ENCODE measurements around the gene SEMA5A.

SEMA5A gene

GRCh38 chr5:9468060-9468388 lies 77.9 kb downstream of the SEMA5A start:
- no peak for DNase-seq

DNA sequence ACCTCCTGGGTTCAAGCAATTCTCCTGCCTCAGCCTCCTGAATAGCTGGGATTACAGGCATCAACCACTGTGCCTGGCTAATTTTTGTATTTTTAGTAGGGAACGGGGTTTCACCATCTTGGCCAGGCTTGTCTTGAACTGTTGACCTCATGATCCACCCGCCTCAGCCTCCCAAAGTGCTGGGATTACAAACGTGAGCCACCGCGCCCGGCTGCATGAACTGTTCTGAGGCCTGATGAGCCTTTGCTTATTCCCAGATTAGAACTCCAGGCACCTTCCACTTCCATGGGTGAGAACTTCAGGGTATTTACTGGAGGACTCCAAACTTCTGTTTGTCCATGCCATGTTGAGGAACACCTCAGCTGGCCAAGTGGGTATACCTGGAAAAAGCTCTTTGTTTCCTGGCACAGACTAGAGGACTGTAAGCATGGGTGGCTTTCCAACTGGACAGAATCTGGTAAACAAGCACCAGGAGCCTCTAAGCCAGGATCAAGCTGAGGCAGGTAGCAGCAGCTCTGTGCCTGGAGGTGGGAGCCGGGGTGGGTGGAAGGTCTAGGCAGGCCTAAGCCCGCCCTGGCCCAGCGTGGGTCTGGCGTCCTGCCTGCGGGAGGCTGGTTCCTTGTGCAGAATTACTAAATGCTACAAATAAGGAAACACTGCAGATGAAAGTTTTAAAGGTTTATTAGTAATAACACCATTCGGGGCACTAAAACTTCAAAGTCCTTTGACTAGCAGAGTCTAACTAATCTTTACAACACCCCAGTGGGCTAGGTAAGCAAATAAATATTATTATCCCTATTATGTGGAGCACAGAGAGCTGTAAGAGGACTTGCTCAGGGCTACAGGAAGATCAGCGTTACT lies 78.4 kb downstream of the SEMA5A start:
- no peak for DNase-seq

DNA sequence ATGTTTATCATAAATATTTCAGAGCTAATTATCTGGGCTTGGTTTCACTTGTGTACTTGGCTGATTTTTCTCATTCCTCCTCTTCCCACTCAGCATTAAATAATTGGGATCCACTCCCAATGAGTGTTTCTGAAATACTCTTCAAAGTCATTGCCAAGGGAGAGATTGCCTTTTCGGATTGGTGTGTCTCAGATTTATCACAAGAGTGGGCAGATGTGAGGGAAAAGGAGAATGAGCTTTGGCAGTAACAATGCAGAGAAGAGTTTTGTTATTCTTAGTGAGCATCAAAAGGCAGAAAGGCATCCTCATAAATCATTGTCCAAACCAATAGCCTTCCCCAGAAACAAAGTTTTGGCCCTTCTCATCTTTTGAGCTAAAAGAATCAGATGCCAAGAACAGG lies 79.2 kb downstream of the SEMA5A start:
- no peak for DNase-seq

GRCh38 chr5:9464478-9464877 lies 81.4 kb downstream of the SEMA5A start:
- DNase-seq = no peak

GRCh38 chr5:9462109-9462508 lies 83.8 kb downstream of the SEMA5A start:
- DNase-seq = no peak

GRCh38 chr5:9460885-9461645 lies 84.8 kb downstream of the SEMA5A start:
- no peak for DNase-seq

- DNase-seq = no peak
Observed at GRCh38 chr5:9456435-9457042, 89.3 kb downstream of the SEMA5A start.

GRCh38 chr5:9455826-9456434 lies 89.9 kb downstream of the SEMA5A start:
- DNase-seq = no peak

- DNase-seq = no peak
Observed at GRCh38 chr5:9454491-9454890, 91.4 kb downstream of the SEMA5A start.

DNA sequence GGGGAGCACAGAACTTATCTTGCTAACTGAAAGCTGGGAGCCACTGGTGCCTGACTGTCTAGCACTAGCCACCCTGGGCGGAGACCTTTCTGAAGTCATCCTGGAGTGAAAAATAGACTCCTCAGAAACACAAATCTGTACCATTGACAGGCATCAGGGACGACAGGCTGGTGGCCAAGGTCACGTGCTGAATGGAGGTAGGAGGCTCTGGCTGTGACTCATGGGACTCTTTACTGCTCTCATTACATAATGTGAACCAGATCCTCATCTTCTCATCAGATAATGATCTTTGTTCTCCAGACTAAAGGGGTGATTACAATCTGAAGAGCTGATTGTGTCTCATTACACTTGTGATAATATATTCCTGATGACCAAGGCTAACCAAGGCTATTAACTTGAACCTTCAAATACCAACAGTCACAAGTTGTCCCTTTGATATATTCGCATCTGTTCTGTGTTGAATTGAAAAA lies 91.8 kb downstream of the SEMA5A start:
- DNase-seq = no peak

DNA sequence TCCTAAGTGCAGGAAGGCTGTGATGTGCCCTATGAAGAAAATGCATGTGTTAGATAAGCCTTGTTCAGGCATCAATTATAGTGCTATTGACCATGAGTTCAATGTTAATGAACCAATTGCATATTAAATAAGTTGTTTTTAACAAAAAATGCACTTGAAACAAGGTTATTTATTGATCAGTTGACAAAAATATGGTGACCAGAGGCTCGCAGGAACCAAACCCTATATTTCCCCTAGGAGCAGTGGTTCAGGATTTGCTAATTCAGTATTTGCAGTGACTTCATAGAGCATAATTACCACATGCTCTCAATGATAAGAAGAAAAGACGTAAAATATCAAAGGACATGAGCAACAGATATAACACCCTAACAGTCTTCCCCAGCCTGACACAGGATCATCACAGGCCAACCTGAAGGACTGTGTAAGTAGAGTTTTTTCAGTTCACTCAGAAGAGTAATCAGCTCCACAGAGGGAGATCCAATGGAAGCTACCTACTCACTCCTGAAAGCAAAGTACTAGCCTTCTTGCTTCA lies 92.3 kb downstream of the SEMA5A start:
- no peak for DNase-seq

- DNase-seq = no peak
Observed at GRCh38 chr5:9452181-9452580, 93.7 kb downstream of the SEMA5A start.

DNA sequence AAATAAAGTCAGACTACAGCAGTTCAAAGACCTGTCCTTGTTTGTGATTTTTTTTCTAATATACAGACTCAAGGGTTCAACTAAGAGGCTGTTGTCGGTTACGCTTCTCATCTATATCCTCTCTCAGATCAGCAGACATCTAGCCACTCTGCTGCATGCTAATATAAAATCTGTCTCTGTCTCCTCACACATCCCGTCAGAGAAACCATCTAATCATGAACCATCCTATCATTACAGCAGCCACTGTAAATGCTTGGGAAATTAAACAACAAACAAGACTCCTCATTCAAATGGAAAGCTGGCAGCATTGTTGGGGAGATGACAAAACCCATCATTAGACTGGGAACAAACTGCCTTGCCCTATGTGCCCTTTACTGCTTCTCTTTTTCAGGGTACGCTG lies 94.8 kb downstream of the SEMA5A start:
- no peak for DNase-seq

- DNase-seq = no peak
Observed at GRCh38 chr5:9447691-9448090, 98.2 kb downstream of the SEMA5A start.

GRCh38 chr5:9445826-9446388 lies 100.0 kb downstream of the SEMA5A start:
- no peak for DNase-seq

DNA sequence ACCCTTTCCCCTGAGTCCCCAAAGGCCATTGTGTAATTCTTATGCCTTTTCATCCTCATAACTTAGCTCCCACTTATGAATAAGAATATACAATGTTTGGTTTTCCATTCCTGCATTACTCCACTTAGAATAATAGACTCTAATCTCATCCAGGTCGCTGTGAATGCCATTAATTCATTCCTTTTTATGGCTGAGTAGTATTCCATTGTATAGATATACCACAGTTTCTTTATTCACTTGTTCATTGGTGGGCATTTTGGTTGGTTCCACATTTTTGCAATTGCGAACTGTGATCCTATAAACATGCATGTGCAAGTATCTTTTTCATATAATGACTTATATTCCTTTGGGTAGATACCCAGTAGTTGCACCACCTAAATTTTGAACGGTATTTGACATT lies 101.5 kb downstream of the SEMA5A start:
- DNase-seq = no peak

DNA sequence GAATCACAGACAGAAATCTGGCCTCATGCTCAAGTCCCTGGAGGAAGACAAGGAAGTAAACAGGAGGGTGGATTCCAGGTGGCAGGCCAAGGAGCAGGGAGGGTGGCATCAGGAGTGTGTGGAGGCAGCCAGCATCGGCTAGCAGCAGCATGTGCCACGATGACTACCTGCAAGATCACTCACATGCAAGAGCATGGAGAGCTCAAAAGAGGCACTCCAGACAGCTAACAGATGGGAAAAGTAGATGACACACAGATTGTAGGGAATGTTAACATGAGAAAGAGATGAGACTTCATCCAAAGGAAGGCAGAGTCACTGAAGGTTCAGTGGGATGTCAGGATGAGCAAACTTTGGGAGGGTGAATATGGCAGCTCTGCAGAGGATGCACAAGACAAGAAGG lies 104.3 kb downstream of the SEMA5A start:
- no peak for DNase-seq

DNA sequence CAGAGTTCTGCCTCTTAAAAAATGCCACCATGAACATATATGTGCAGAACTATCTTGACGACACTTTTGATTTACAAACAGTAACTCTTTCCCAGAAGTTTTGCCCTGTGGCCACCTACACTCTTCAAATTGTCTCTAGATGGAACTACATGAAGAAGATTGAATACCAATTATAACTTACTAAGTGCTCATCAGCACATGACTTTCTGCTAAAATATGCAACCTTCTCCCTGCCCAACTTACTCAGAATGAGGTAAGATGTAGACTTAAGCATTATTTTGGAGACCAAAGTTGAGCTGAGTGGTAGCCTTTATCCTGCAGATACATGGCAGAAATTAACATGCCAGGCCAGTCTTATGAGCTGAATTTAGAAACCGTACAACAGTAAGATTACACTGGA lies 105.4 kb downstream of the SEMA5A start:
- DNase-seq = no peak

DNA sequence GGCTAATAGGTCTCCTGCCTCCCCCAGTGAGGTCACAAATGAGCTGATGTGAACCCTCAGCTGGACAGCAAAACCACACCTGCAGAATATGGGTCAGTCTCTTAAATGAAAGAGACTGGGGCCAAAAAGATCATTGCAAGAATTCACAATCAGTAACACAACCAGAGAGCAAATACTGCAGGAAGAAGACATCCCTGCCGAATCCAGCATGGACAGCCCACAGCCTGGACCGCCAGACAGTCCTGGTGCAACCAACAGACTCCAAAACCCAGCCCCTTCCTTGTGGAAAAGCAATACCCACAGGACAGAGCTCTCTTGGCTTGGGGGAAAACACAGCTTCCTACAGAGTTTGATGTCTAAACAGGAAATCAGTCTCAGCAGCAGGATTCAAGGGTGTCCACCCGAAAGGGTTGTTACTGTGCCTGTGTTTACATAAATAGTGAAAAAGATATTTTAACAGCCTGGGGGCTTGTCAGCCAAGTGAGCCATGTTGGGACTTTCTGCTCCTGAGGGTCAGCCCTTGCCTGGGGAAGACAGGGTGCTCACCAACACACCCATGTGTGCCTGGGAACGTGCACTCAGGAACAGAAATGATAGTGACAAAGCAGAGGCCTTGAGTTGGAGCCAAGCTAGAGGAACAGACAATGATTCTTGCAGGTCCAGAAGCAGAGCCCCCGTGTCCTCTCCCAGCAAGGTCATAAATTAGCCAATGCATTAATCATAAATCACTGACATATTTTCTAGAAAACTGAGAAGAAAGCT lies 106.2 kb downstream of the SEMA5A start:
- DNase-seq = no peak

DNA sequence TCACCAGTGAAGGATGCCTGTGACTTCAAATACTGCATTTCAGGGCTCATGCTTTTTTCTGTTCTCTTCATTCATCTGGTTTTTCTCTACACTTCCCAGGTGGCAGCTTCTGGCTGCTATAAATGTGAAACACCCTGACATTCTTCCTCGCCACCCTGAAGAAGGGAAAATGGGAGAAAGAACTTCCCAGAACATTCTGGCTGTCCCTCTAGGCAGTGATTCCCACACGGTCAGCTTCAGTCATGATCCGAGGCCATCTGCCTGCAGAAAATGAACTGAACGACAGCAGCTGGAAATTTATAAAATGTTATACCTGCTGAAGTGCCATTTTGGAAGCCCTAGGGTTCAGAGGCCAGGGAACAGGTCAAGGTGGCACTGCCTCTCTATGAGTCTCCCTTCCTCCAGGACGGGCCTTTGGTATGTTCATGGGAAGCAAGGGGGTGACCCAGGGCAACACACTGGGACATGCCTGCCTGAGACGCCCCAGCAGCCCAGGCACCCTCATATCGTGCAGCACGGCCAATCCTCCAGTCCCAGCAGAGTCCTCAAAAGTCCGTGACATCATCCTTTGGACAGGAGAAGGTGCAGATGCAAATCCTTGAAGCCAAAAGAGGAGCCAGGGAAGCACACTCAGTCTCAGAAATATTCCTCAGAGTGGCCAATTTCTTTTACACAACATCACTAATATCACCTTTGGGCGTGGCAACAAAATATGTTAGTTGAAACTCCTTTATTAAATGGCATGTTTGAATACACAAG lies 107.1 kb downstream of the SEMA5A start:
- no peak for DNase-seq

- DNase-seq = no peak
Observed at GRCh38 chr5:9437741-9438240, 108.1 kb downstream of the SEMA5A start.
